Anterior cingulate cortex (tissue), 58 donors: ENCODE data around the gene CAMKK2.
A peak's percentile ranks its signal among the peaks of the same experiment; 100 is the strongest.
"Not testable (repeated sequence)": the region's sequence is repeated elsewhere in the genome, so short reads cannot be mapped to it uniquely, and the experiment has no call there.

Experiments used
- DNase-seq, 58 donors: peaks; one replicate each; lab custom pipeline; 2025; lab: John Stamatoyannopoulos, UW

CAMKK2 gene

DNA sequence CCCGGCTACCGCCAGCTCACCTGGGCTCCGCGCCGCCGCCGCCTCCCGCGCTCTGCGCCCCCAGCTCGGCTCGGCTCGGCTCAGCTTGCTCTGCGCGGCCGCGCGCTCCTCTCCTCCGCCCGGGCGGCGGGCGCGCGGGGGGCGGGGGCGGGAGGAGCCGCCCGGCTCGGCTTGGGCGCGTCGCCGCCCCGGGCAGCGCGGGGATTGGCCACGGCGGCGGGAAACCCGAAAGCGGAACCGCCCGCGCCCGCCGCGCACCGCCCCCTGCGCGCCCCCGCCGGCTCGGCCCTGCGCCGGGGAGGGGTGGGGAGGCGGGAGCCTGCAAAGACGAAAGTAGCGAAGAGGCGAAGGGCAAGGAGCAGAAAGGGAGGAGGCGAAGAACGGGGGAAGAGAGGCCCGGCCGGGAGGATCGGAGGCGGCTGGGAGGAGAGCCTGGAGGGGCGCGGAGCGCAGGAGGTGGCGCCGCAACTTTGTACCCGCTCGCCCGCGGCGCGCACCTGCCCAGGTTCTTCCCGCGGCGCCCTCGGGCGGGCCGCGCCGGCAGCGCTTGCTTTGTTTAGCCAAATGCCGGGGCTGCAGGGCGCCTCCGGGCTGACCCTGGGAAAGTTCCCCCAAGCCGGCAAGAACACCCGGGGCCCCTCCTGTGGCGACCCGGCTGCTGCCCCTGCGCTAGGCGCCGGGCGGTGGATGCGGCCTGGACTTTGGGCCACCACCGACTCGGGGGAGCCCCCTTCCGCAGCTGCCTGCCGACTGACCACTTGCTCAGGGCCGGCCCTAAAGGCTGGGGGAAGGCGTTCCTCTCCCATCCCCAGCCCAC lies at the start of gene CAMKK2:
Gene CAMKK2, minus strand, starts transcription at position 92 of the 817 bp plus-strand sequence. CDS start 22,183 bp downstream, outside the sequence.
- peak in 54 of 58 donors; percentile 35 to 87 (median 71) for DNase-seq

DNA sequence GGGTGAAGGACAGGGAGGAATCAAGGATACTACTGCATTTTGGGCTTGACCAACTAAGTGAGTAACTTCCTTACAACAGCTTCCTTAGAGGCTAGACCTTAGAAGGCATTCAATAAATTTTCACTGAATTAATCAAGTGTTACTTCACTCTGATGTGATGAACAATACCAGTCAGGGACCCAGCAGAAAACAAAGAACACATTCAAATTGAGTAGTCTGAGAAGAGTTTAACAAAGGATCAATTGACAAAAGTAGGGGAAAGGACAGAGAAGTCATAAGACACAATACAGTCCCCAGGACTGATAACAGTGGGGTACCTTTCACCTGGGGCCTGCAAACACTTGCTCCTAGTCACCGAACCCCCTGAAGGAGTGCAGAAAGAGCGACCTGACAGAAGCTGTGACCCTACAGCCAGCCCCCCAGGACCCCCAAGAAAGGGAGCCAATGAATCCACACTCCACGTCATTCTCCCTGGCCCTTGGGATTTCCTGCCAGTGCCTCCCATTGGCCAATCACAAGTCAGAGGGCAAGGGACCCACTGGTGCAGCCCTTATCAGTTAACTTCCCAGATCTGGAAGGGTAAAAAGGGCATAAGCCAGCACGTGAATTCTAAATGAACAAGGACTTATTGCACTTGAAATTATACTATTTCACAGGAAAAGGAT lies 48.8 kb upstream of the CAMKK2 start:
- peak in 17 of 58 donors; percentile 0 to 83 (median 9) for DNase-seq

DNA sequence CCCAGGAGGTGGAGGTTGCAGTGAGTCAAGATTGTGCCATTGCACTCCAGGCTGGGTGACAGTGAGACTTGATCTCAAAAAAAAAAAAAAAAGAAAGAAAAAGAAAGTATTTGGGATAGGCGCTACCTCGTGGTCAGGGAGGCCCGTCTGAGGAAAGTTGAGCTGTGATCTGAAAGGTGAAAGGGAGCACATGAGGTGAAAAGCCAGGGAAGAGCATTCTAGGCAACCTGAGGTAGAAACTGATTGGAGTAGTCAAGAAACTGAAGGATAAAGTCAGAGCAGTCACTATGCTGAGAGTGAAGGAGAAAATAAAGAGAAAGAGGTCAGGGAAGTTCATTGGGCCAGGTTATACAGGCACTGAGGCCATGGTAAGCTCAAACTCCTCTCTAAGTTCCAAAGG lies 48.0 kb upstream of the CAMKK2 start:
- DNase-seq, result no peak

GRCh38 chr12:121337416-121337815 lies 40.9 kb upstream of the CAMKK2 start:
- no peak for DNase-seq

- peak in 9 of 58 donors; percentile 2 to 64 (median 15) for DNase-seq
These were observed 38.2 kb upstream of the CAMKK2 start for GRCh38 chr12:121334513-121335343.

DNA sequence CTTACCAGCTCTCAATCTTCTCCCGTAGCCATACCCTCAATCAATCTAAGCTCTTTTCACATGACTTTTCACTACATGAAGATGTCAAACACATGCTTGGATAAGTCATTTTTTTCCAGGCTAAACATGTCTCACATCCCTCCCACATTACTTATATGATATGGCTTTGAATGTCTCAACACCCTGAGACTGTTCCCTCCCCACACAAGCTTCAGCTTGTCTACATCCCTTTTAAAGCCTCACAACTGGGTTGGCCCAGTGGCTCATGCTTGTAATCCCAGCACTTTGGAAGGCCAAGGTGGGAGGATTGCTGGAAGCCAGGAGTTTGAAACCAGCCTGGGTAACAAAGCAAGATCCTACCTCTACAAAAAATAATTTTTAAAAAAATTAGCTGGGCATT lies 37.2 kb upstream of the CAMKK2 start:
- no peak for DNase-seq

GRCh38 chr12:121331248-121331647 lies 34.7 kb upstream of the CAMKK2 start:
- DNase-seq, result no peak

- no peak for DNase-seq
These were observed 34.2 kb upstream of the CAMKK2 start for GRCh38 chr12:121330692-121331091.

GRCh38 chr12:121330195-121330594 lies 33.7 kb upstream of the CAMKK2 start:
- no peak for DNase-seq

DNA sequence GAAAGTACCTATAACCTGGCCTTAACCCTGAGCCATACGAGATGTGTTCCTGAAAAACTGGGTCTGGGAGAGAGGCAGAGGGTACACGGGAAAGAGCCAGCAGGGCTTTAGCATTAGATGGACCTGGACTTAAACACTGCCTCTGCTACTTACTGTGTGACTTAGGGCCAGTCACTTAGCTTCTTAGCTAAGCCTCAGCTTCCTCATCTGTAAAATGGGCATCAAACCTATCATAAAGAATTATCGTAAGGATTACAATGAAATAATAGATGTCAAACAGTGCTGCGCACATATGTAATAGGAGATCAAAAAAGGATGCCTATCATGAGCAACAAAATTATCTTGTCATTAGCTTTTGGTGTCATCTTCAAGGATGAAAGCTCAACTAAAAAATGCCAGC lies 32.1 kb upstream of the CAMKK2 start:
- DNase-seq, result no peak

DNA sequence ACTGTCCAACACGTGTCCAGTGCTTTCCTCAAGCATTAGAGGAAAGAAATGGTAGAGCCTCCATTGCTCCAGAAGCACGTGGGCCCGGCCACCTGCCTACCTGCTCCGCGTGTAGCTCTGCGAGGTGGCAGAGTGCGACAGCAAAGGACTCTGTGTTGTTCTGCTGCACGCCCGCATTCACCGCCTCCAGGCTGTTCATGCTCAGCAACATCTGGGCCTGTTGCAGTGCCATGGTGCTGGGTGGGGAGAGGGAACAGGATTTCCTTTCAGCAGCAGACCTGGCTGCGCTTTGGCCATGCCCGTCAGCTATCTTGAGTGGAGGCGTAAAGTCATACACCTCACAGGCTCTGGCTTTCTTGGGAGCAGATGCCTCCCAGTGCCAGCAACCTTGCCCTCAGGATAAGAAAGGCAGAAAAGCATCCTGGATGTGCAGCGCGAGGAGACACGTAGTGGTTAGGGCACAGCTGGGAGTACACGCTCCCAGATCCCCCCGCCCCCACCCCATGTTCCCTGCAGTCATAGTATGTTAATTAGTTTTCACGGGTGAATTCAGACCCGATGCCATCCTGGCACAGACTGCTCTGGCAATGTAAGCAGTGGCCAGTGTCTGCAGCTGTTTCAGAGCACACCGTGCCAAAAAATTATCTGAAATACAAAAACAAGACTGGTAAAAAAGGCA lies 30.6 kb upstream of the CAMKK2 start:
- DNase-seq, result peak in 50 of 58 donors; percentile 3 to 77 (median 41)

- DNase-seq, result peak in 1 of 58 donors; percentile 9
These were observed 29.4 kb upstream of the CAMKK2 start for GRCh38 chr12:121325922-121326396.

GRCh38 chr12:121323908-121324307 lies 27.4 kb upstream of the CAMKK2 start:
- no peak for DNase-seq

- DNase-seq, result no peak
These were observed 21.6 kb upstream of the CAMKK2 start for GRCh38 chr12:121318121-121318520.

- no peak for DNase-seq
These were observed 17.9 kb upstream of the CAMKK2 start for GRCh38 chr12:121314431-121314830.

DNA sequence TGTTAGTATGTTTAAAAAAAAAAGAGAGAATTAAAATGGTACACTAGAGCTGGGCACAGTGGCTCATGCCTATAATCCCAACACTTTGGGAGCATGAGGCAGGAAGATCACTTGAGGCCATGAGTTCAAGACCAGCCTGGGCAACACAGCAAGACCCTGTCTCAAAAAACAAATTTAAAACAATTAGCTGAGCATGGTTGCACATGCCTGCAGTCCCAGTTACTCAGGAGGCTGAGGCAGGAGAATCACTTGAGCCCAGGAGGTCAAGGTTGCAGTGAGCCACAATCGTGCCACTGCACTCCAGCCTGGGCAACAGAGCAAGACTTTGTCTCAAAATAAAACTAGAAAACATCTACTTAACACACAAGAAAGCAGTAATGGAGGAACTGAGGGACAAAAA lies 13.7 kb upstream of the CAMKK2 start:
- not testable (repeated sequence) for DNase-seq

- not testable (repeated sequence) for DNase-seq
These were observed 10.9 kb upstream of the CAMKK2 start for GRCh38 chr12:121307397-121307796.

DNA sequence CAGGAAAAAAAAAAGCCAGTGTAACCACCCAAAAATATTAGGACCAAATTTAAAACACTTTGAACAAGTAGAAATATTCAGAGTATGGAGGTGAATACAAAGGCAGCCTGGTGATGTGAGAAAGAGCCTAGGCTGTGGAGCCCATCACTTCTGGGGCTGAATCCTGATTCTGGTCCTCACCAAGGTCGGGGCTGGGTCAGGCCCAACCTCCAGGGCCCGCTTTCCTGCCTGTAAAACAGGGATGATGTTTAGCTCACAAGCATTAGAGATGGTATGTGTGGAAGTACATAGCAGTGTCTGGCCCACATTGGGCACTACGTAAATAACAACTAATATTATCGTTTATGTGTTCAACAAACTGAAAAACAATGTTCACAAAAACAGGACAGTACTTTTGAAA lies 7.8 kb upstream of the CAMKK2 start:
- no peak for DNase-seq

DNA sequence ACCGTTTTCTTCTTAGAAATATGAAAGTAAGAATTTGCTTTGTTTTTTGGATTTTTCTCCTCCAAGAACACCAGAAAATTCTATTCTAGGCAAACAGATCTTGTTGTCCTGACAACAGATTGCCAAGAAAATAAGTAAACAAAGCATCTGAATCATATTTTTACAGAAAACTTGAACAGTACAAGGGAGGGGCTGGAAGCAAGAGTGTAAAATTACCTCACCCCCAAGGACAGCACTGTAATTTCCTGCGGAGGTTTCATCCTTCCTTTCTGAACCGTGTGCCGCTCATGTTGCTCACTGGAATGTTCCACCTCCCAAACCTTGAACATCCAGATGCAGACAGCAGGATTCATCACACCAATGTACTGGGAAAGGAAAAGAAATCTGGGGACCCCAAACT lies 5.4 kb upstream of the CAMKK2 start:
- DNase-seq, result no peak
